LNCaP clone FGC (cell line): ENCODE results near the gene SEC24A.

Source experiments
- DNase-seq: peaks from one replicate; pipeline ENCODE4 v3.0.0-alpha.2; 2011; ENCODE audit warnings: low read depth
- H3K4me3 ChIP-seq: 2 replicates; pipeline ENCODE4 v1.5.1; 2011; ENCODE audit warnings: mild to moderate bottlenecking, low read depth, low read length, control low read depth
- CTCF ChIP-seq: IDR thresholded peaks from 2 replicates; pipeline ENCODE4 v1.5.1; 2012; ENCODE audit warnings: mild to moderate bottlenecking; ENCODE audit not compliant: control insufficient read depth, insufficient read depth; ENCODE audit errors: extremely low read depth

The SEC24A gene

GRCh38 chr5:134724872-134725271, 76.3 kb downstream of the SEC24A start:
- no peak for TF ChIP-seq CTCF

DNA sequence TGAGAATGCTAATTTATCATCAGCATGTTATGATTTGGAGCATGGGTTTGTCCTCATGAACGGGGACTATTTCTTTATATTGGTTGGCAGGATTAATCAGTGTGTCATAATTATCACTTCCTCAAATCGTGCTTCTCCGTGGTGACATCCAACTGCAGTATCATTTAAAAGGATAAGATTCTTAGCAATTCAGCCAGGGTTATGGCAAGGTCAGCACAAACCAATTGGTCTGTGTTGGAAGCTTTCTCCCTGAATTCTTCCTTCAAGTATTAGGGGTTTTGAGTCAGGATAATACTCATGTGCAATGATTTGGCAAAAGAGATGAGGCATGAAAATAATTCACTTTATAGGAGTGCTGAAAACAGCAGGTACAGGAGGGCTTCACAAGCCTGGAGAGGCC, 84.2 kb downstream of the SEC24A start:
- no peak for DNase-seq
- TF ChIP-seq CTCF: no peak
- no peak overlapping the region for H3K4me3 ChIP-seq

More at GRCh38 chr5:134724872-134725271, 76.3 kb downstream of the SEC24A start:
- DNase-seq: no peak
- no peak overlapping the region for H3K4me3 ChIP-seq

- no peak for TF ChIP-seq CTCF
- DNase-seq: no peak
- no peak overlapping the region for H3K4me3 ChIP-seq
These were observed 86.7 kb downstream of the SEC24A start for GRCh38 chr5:134735243-134735642.

DNA sequence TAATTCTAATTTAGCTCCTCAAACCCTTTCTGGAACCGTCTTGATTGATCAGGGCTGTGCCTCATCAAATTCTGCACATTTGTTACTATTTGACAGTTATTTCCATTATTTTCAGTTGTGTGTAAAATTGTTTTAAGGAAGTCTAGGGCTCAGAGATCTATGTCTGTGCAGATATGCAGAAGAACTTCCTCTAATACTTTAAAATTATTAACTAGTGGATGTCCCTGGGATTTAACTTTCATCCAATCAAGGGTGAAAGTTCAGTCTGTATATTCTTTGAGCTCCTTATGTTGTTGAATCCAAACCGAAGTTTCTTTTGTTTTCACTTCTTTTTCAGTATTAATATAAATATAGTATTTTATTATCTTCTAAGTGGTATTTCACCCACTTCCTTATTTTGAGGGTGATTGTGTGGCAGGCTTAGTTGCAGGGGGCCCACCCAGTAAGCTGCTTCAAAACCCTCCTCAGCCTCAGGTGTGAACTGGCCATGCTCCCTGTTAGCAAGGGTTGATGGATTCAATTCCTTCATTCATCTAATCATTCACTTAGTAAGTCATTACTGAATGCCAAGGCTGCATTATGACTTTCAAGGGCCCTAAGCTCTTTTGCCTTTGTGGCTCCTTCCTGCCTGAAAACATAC, 87.7 kb downstream of the SEC24A start:
- no peak for DNase-seq
- no peak for TF ChIP-seq CTCF

GRCh38 chr5:134738133-134738962, 89.8 kb downstream of the SEC24A start, which contains the start of gene CAMLG:
Gene CAMLG, plus strand, starts transcription at chr5:134738548. Its CDS starts 73 bp downstream, at chr5:134738621.
- TF ChIP-seq CTCF: peak; percentile 30; the same call in 1 of the 2 replicates
- peak within 1 kb of the TSS; percentile 90 for H3K4me3 ChIP-seq
- DNase-seq: peak; percentile 77

More for the DNA sequence above, 87.7 kb downstream of the SEC24A start:
- no peak overlapping the region for H3K4me3 ChIP-seq

DNA sequence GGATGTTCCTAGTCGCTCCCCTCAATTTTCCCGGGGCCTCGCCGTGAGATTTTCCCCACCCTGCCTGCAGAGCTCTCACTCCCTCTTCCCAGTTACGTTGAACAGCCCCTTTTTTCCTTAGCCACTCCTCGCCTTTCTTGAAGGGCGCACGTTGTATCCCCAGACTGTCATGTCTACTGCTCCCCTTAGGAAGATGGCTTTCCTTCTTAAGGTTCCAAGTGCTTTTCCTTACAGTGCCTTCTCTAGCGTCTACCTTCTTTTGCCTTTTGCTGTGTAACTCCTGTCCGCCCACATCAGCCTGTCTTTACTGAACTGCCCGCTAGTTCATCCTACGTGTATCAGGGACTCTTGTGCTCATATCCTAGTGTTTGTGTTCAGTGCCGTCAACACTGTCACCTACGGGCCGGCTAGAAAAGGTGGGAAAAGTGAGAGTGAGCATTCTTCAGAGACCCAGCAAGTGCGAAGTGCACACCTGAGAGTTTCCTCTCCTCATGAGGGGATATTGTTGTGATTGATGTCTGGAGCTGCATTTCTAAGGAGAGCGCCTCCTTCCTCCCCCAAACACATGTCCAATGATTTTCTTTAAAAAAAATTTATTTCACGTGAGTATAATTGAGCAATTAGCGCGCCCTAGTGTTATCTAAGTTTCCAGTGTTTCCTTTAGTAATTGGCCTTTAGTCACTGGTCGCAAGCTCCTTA, 90.5 kb downstream of the SEC24A start:
- peak overlapping the region; percentile 90 for H3K4me3 ChIP-seq
- TF ChIP-seq CTCF: peak; percentile 44
- peak; percentile 46 for DNase-seq
